ENCODE results near the gene B9D1.
"Not testable (repeated sequence)": the region's sequence is repeated elsewhere in the genome, so short reads cannot be mapped to it uniquely, and the experiment has no call there.

Gene B9D1

DNA sequence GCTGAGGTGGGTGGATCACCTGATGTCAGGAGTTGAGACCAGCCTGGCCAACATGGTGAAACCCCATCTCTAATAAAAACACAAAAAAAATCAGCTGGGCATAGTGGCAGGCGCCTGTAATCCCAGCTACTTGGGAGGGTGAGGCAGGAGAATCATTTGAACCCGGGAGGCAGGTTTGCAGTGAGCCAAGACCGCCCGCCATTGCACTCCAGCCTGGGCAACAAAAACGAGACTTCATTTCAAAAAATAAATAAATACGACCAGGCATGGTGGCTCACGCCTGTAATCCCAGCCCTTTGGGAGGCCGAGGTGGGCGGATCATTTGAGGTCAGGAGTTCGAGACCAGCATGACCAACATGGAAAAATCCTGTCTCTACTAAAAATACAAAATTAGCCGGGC, 9.1 kb downstream of the B9D1 start:
- DNase-seq: not testable (repeated sequence)

DNA sequence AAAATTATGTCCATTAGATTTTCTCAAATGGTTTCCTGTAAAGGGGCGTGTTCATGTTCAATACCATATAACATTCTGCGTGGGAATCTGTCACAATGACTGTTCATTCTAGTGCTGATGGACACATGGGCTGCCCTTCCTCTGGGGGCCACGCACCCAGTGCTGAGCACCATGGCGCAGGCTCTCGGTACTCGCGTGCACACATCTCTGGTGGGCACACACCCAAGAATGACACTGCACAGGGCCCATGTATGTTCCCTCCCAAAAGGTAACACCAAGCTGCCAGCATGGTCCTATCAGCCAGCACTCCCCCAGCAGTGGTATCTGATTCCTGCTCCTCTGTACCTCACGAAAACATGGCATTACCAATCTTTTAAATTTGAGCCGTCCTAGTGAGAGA, 13.7 kb downstream of the B9D1 start:
- no peak for DNase-seq

DNA sequence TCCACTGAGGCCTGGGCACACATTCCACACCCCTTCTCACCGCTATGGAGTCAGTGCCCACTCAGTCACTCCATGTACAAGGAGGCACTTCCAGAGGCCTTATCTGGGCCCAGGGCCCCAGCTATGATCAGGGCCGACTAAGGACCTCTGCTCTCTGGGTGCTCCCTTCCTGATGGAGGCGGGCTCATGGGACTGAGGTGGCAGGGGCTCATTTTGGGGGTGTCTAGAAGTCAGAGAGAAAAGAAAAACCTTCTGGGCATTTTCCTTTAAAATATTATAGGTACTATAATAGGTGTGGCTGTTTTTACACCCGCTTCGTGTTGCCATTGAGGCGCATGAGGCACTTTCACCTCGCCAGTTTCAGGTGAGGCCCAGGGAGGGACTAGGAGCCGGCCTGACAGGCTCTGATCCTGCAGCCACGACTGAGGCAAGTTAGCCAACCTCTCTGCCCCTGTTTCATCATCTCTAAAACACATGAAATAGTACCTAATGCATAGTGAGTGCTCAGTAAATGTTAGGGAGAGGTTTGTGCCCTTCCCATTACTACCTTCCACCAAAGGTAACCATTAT, 14.4 kb downstream of the B9D1 start:
- no peak for DNase-seq

DNA sequence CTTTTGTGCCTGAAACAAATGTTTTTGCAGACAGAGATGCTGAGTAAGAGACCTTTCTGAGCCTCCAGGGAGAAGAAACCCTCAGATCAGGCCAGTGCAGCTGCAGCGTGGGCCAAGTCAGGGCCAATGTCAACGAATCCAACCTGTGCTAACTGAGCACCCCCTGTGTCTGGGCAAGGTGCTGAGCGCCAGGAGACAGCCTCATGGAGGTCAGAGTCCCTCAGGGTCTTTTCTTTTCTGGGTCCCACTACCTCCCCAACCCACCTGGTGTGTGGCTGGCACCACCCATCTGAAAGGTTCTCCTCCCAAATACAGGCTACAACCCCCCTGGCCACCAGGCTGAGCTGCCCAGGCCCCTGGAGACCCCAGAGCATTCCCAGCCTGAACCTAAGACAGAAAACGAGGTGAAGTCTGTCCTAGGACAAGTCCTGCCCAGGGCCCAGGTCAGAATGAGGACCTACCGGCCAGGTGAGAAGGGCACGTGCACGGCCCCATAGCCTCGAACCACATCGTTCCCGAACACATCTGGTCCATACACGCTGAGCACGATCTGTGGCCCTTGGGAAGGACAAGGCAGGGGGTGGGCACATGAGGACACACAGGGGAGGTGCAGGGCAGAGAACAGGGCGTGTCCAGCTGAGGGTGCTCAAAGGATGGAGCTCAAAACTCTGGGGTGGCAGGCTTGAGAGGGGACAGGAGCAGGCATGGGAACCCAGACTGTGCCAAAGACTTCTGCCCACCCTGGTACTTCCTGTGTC, 15.0 kb downstream of the B9D1 start:
- DNase-seq: no peak

DNA sequence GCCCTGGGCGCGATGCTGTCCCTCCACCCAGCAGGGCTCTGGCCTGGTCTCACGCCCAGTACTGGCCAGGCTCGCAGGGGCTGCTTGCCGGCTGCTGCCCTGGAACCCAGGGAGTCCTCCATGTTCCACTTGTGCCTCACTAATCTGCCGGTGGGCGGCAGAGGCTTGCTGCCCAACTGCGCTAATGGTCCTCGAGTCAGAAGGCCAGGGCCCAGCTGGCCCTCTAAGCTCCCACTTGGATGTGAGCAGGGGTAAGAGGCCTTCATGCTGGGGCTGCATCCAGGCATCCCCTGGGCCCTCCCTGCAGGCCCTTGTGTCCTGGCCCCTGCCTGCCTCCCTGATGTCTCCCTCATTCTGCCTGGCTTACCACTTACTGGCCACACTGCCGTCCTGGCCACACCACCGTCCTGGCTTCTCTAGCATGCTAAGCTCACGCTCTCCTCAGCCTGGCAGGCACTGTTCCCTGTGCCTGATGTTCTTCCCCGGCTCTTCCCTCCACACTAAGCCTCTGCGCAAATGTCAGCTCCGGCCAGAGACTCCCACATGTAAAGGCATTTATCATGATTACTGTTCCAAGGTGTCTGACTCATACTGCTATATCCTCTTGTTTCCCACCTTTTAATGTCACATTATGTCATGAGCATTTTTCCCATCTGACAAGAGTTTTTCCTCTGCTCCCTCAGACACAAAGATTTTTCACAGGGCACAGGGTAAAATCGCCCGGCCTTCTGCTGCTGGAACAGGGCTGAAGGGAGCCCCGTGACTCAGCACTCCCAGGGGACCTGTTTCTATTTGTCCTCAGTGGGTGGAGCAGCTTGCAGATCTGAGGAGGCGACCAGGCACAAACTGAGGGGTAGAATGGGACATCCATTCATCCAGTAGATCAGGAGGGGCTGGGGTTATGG, 15.9 kb downstream of the B9D1 start:
- no peak for DNase-seq

DNA sequence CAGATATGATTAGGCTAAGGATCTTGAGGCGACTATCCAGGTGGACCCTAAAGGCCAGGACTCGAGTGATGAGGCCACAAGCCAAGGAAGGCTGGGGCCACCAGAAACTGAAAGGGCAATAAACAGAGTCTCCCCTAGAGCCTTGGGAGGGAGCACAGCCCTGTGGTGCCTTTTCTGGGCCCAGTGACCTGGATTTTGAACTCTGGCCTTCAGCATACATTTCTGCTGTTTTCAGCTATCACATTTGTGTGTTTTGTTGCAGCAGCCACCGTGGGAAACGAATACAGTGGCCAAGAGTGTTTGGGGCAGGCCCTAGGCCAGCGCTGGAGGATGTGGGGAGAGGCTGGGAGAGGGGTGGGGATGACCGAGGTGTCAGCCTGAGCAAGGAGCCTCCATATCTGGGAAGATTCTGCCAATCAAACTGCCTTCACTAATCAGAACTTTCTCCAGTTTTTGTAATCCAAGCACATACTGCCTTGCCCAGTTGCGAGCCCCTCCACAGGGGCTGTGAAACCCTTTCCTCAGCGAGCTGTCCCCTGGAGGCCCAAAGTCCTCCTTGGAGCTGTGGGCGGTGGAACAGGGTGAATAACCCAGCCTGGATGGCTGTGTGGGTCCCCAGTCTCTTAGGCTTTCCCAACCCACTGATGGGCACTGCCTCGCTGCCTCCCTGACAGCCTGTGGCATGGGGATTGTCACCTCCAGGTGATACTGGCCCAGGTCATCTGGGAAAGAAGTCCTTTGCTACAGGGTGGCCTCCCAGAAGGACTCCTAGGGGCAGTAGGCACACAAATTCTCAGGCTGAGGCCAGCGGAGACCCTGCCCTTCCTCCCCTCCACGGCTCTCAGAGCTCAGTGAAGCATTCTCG, 16.8 kb downstream of the B9D1 start:
- no peak for DNase-seq

DNA sequence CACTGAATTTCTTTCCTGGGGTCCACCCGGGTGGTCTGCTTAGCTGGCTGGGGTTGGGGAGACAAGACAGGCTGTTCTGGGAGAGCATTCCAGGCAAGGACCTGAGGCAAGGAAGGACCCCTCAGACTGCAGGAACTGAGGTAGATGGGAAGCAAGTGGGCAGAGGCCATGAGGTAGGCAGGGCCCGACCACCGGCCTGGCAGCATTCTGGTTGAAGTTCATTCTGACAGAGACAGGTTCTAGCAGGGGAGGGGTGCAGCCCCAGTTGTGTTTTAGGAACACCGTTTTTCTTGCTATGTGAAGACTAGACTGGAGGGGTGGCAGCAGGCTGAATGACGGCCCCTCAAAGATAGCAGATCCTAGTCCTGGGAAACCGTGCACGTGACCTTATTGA, 17.5 kb downstream of the B9D1 start:
- DNase-seq: no peak

DNA sequence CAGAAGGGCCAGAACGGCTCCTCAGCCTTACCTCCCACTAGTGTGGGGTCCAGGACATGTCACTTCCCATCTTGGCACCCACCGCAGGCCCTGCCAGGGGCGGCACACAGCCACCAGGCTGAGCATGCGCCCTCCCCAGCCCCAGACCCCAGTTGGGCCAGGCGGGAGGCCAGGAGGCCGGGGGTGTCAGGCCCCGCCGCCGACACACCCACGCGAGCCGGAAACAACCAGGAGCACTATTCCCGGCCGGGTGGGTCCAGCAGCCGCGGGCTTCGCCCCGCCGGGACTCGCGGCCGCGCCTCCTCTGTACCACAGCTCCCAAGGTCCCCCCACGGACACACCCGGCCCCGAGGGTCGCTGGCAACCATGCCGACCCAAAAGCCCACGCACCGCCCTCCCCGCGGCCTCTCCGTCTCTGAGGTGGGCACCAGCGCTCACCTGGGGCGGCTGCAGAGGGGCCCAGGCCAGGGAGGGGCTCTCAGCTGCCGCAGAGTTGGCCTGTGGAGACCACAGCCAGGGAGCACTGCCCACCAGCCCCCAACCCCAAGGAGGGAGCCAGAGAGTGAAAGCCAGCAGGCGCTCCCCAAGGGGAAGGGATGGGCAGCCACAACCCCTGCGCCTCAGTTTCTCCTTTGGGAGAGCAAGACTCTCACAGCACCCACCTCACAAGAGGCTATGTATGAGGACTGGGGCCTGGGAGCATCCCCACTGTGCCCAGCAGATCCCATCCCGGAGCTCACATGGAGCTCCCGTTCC, 18.0 kb downstream of the B9D1 start:
- no peak for DNase-seq

DNA sequence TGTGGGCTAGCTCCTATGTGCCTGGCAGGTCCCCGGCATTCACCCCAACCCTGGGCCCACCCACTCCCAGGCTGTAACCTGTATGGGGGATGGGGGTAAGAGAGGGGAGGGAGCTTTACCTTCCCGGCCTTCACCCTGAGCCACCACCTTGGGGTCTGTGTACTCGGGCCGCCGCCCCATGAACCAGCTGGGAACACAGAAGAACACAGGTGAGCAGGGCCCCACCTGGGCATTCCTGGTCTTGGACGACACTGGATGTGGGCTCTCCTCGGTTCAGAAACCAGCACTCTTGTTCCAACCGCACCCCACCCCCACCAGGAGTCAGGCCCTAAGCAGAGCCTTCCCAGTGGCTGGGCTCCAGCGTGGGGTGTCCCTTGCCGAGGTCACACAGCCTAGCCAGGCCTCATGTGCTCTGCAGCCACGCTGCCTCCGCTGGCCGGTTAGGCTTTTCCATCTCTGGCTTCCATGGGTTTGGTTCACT, 18.8 kb downstream of the B9D1 start:
- no peak for DNase-seq

DNA sequence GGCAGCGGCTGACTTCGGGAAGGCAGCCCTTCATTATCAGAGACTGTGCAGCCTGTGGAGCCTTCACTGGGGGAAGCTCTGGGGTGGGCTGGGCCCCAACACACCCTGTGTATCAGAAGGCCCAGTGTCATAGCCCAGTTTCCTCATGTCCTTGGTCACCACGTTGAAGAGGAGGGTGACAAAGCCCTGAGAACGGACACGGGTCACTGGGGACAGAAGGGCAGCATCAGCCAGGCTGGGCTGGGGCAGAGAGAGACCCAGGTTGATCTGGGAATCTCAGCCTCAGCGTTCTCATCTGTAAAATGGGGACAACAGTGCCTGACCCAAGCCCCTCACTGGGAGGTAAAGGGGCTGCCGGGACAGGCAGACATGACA, 19.3 kb downstream of the B9D1 start:
- no peak for DNase-seq

DNA sequence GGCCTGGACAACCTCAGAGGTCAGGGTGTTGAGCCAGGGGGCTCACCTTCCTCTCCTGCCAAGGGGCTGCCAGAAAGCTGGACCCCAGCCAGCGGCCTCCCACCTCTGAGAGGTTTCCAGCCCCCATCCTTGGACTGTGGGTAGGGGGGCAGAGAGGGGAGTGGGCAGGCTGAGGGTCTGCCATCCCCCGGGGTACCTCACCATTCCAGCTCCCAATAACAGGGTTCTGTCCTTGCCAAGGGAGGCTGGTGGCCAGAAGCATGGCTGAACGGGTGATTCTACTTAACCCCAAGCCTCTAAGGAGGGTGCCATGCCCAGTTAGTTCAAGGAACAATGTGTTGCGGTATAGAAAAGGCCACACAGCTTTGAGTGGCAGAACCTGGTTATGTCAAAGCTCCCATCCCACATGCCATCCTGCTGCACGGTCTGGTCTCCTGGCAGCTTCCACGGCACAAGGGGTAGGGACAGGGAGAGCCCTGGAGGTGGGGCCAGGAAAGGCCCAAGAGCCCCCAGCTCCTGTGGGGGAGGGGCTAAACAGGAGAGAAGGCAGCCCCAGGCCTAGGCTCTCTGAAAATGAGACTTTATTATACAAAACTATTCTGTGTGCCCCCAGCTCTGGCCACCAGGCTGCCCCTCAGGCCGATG, 19.8 kb downstream of the B9D1 start:
- DNase-seq: no peak

DNA sequence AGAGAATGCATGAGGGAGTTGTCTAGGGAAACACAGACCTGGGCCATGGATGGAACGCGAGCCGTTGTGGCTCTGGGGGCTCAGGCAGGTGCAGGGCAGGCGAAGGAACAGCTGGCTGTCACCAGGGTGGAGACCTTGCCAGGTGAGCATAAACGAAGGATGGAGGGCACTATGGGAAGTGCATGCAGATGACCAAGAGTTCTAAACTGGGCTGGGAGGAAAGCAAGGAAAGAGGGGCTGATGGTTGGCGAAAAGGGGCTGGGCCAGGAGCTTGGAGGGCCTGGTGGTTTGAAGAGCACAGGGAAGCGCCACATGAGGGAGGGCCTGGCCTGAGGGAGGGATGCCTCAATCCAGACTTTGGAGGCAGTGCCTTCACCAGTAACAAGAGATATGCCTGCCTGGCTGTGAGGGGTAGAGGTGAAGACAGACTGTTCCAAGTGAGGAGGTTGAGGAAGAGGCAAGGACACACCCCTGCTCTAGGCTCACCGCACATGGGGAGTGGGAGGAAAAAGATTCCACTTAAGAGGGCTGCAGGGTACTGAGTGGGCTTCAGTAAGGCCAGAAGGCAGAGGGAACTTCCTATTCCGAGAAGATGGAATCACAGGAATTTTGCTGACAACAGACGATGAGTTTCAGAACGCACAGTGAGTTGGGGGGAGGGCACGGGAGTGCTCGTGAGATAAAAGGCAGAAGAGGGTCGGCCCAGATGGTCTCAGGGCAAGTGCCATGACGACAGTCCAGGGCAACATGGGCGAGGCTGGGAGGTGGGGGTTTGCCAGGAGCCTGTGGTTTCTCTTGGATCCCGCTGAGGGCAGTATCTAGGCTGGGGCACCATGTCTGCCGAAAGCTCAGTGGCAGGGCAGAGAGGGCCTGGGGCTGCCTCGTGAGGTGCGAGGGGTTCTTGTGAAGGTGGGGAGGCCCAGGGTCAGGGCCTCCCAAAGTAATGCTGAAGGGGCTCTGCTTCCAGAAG, 20.6 kb downstream of the B9D1 start:
- no peak for DNase-seq

DNA sequence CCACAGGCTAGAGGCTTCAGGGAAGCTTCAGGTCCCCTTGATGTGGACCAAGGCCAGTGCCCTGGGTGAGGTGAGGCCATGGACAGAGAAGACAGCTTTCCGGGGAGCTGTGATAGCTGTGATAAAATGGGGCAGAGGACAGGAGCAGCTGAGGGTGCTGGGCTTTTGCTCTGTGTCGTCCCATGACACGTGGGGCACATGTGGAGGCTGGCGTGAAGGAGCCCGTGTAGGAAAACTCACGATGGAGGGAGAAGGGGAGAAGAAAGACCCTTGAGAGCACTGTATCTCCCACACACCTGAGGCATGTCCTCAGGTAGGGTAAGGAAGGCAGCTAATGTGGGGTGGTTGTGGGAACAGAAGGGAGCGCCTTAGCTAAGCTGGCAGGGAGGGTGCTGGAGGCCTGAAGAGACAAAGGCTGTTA, 21.3 kb downstream of the B9D1 start:
- DNase-seq: no peak

DNA sequence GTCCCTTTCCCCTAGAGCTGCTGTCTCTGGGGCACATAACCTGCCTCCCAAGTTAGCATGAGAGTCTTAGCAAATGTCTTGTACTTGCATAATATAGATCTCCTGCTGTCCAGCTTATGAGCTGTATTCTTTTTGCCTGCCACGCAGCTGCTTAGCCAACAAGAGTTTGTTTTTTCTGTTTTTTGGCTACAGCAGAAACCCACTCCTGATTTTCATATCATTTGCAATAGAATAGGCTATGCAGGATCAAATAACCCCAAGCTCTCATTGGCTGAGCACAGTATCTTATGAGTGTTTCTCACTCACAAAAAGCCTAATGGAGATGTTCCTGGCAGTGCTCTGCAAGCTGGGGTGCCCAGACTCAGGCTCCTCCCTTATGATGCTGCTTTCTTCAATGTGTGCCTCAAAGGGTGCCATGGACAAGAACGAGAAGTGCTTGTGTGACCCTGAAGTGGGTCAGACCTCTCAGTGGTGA, 23.1 kb downstream of the B9D1 start:
- DNase-seq: no peak

DNA sequence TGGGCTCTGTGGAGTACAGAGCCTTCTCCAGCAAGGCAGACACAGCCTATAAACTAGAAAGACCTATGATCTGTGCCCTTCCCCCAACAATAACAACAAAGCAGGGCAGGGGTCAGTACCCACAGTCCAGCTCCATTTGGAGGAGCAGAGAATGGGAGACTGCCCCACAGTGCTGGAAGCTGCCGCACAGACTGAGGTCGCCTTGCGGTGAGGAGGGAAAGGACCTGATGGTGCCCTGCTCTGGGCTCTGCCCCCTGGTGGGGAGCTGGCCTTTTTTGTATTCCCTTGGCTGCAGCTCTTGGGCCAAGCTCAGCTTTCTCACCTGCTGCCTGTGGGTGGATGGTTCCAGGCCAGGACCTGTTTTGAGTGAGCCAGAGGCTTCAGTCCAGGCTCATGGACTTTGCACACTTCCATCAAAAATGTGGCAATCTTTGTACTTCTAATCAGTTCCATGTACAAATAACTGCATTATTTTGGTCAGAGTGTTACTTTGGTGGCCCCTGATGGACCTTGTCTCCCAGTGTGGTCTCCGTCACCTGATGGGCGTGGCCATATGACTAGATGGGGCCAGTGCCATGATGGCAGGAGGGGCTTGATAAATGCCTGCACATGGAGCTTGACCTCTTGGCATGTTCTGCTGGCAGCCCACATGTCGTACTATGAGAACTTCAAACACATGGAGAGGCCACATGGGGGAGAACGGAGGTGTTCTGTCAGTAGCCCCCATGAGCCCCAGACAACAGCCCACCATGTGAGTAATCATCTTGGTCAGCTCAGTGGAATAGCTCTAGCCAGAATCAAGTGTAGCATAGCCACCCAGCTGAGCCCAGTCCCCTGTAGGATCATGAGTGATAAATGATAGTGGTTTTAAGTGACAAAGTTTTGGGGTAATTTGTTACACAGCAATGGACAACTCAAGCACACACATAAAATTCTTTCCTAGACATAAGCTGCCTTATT, 24.2 kb downstream of the B9D1 start:
- peak; percentile 76 for DNase-seq

DNA sequence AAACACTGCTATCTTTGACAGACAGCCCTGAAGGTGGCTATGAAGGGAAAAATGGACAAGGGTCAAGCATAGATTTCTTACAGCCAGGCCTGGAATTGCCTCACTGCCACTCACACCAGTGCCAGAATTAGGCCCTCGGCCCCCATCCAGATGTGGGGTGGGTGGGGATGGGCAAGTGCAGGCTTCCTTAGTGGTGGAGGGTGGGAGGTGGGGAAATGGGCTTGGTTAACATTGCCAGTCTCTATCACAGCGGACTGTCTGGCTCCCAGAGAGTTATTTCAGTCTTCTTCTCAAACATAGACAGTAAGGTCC, 24.9 kb downstream of the B9D1 start:
- DNase-seq: no peak

DNA sequence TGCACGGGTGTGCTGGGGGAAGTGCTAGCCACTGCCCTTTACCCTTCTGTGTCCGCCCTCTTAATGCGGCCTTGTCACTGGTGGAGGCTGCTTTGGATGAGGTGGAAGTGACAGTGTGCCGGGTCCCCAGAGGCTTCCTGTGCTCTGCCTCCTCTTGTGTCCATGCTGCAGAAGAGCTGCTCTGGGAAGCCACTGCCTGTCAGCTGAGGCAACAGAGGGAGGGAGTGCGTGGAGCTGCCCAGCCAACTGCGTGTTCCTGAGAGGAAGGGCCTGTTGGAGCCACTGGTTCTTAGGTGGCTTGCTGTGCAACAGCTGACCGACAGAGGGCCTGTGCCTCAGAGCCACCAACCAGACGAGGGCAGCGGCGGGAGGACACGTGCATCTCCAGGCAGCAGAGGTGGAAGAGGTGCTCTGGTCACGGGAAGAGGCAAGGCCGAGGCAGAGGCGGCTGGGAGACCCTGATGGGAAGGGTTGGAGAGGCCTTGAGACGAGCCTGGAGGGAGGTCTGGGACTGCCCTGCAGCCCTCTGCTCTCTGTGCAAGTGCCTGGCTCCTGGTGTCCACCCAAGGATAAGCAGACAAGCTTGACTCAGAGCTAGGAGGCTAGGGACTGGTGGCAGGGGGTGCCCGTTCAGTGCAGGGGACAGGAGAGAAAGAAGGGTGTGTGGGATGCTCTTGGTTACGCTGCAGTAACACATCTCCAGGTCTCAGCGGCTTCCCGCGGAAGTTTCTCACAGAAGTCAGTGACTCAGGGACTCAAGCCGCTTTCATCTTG, 25.4 kb downstream of the B9D1 start:
- DNase-seq: no peak

DNA sequence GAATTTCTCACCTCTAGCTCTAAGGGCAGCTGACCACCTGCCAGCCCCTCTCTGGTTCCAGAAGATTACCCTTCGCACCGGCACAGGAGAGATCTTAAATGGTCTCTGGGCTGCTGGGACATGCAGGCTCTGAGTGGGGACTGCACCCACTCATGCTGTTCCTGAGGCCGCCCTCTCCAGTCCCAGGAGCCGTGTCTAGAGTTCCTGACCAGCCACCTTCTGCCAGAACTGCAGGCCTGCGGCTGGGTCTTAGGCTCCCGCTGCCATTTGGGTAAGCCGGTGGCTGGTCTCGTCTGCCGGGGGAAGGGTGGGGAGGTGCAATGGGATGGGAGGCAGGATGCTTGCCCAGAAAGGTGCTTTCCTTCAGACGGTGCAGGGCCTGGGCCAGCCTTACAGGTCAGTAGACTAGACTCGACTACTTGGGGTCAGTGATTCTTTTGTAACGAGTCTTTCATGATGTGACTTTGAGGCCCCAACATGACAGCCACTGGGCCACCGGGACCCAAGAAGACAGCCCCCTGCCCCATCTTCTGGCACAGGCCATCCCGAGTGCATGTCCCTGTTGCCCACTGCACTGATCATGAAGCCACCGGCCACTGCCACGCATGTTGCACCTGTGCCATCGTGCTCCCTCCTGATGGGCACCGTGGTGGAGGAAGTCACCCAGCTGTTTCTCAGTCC, 26.4 kb downstream of the B9D1 start:
- no peak for DNase-seq

All from CD4-positive, alpha-beta T cell treated with Interleukin-6 for 4 hours (primary cell).